ENCODE data around the gene FBXL7.

FBXL7 gene

GRCh38 chr5:15549961-15550360 lies 50.0 kb downstream of the FBXL7 start:
- Histone ChIP-seq H3K36me3 (ENCODE audit: control insufficient read depth, insufficient read depth, low read length) (no peaks in the 10 kb centered on the region), H3K9ac (ENCODE audit: low read depth, low read length) (no peak overlapping the region)

GRCh38 chr5:15550502-15551112 lies 50.6 kb downstream of the FBXL7 start:
- no peak overlapping the region for H3K9ac ChIP-seq (ENCODE audit: low read depth, low read length)
- no peaks in the 10 kb centered on the region for H3K9me3 ChIP-seq (ENCODE audit: control insufficient read depth, insufficient read depth, low read length)
- no peaks in the 10 kb centered on the region for H3K36me3 ChIP-seq (ENCODE audit: control insufficient read depth, insufficient read depth, low read length)
- H3K27me3 ChIP-seq (ENCODE audit: control insufficient read depth, insufficient read depth, low read length): no peaks in the 10 kb centered on the region
- peaks cover 26% of the 10 kb centered on the region for H3K4me1 ChIP-seq (ENCODE audit: control insufficient read depth, insufficient read depth, low read length)
- H3K4me3 ChIP-seq (ENCODE audit: low read depth, low read length): no peak overlapping the region

More at GRCh38 chr5:15549961-15550360, 50.0 kb downstream of the FBXL7 start:
- no peak overlapping the region for H3K4me3 ChIP-seq (ENCODE audit: low read depth, low read length)
- H3K27me3 ChIP-seq (ENCODE audit: control insufficient read depth, insufficient read depth, low read length): no peaks in the 10 kb centered on the region
- peaks cover 22% of the 10 kb centered on the region for H3K4me1 ChIP-seq (ENCODE audit: control insufficient read depth, insufficient read depth, low read length)
- H3K9me3 ChIP-seq (ENCODE audit: control insufficient read depth, insufficient read depth, low read length): no peaks in the 10 kb centered on the region

DNA sequence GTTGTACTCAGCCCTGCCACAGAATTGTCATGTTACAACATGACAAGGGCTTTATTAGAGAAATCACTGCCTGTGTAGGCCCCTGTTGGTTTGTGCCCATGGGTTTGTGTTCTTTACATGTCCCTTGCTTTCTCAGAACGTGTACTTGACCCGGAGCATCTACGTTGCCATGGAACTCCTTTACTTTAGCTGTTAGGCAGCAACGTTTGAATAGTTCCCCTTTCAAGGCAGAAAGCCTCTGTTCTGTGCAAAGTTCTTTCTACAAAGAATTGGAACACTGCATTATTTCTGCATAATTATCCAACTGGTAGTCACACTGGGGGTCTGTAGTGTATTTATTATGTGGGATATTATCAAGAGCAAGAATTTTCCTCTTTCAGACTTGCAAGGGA lies 51.1 kb downstream of the FBXL7 start:
- H3K4me3 ChIP-seq (ENCODE audit: low read depth, low read length): no peak overlapping the region
- H3K4me1 ChIP-seq (ENCODE audit: control insufficient read depth, insufficient read depth, low read length): peaks cover 26% of the 10 kb centered on the region
- H3K36me3 ChIP-seq (ENCODE audit: control insufficient read depth, insufficient read depth, low read length): no peaks in the 10 kb centered on the region
- no peak overlapping the region for H3K9ac ChIP-seq (ENCODE audit: low read depth, low read length)
- no peaks in the 10 kb centered on the region for H3K27me3 ChIP-seq (ENCODE audit: control insufficient read depth, insufficient read depth, low read length)
- H3K9me3 ChIP-seq (ENCODE audit: control insufficient read depth, insufficient read depth, low read length): no peaks in the 10 kb centered on the region

- H3K36me3 ChIP-seq (ENCODE audit: control insufficient read depth, insufficient read depth, low read length): no peaks in the 10 kb centered on the region
- H3K9ac ChIP-seq (ENCODE audit: low read depth, low read length): no peak overlapping the region
- no peaks in the 10 kb centered on the region for H3K27me3 ChIP-seq (ENCODE audit: control insufficient read depth, insufficient read depth, low read length)
- no peak overlapping the region for H3K4me3 ChIP-seq (ENCODE audit: low read depth, low read length)
- no peaks in the 10 kb centered on the region for H3K9me3 ChIP-seq (ENCODE audit: control insufficient read depth, insufficient read depth, low read length)
- peaks cover 26% of the 10 kb centered on the region for H3K4me1 ChIP-seq (ENCODE audit: control insufficient read depth, insufficient read depth, low read length)
Observed at GRCh38 chr5:15554542-15554941, 54.6 kb downstream of the FBXL7 start.

GRCh38 chr5:15555176-15555575 lies 55.2 kb downstream of the FBXL7 start:
- Histone ChIP-seq H3K9me3 (ENCODE audit: control insufficient read depth, insufficient read depth, low read length) (no peaks in the 10 kb centered on the region), H3K36me3 (ENCODE audit: control insufficient read depth, insufficient read depth, low read length) (no peaks in the 10 kb centered on the region), H3K27me3 (ENCODE audit: control insufficient read depth, insufficient read depth, low read length) (no peaks in the 10 kb centered on the region), H3K9ac (ENCODE audit: low read depth, low read length) (no peak overlapping the region), H3K4me3 (ENCODE audit: low read depth, low read length) (no peak overlapping the region), H3K4me1 (ENCODE audit: control insufficient read depth, insufficient read depth, low read length) (peaks cover 26% of the 10 kb centered on the region)

- H3K9ac ChIP-seq (ENCODE audit: low read depth, low read length): no peak overlapping the region
- no peak overlapping the region for H3K4me3 ChIP-seq (ENCODE audit: low read depth, low read length)
- H3K4me1 ChIP-seq (ENCODE audit: control insufficient read depth, insufficient read depth, low read length): peaks cover 17% of the 10 kb centered on the region
- H3K27me3 ChIP-seq (ENCODE audit: control insufficient read depth, insufficient read depth, low read length): no peaks in the 10 kb centered on the region
- no peaks in the 10 kb centered on the region for H3K9me3 ChIP-seq (ENCODE audit: control insufficient read depth, insufficient read depth, low read length)
- H3K36me3 ChIP-seq (ENCODE audit: control insufficient read depth, insufficient read depth, low read length): no peaks in the 10 kb centered on the region
Observed at GRCh38 chr5:15558240-15558639, 58.3 kb downstream of the FBXL7 start.

GRCh38 chr5:15558681-15559080 lies 58.7 kb downstream of the FBXL7 start:
- Histone ChIP-seq H3K27me3 (ENCODE audit: control insufficient read depth, insufficient read depth, low read length) (no peaks in the 10 kb centered on the region), H3K4me1 (ENCODE audit: control insufficient read depth, insufficient read depth, low read length) (peaks cover 15% of the 10 kb centered on the region), H3K36me3 (ENCODE audit: control insufficient read depth, insufficient read depth, low read length) (no peaks in the 10 kb centered on the region), H3K9ac (ENCODE audit: low read depth, low read length) (no peak overlapping the region), H3K4me3 (ENCODE audit: low read depth, low read length) (no peak overlapping the region), H3K9me3 (ENCODE audit: control insufficient read depth, insufficient read depth, low read length) (no peaks in the 10 kb centered on the region)

GRCh38 chr5:15560421-15560820 lies 60.4 kb downstream of the FBXL7 start:
- Histone ChIP-seq H3K4me3 (ENCODE audit: low read depth, low read length) (no peak overlapping the region), H3K9ac (ENCODE audit: low read depth, low read length) (no peak overlapping the region), H3K36me3 (ENCODE audit: control insufficient read depth, insufficient read depth, low read length) (no peaks in the 10 kb centered on the region), H3K4me1 (ENCODE audit: control insufficient read depth, insufficient read depth, low read length) (no peaks in the 10 kb centered on the region), H3K9me3 (ENCODE audit: control insufficient read depth, insufficient read depth, low read length) (no peaks in the 10 kb centered on the region), H3K27me3 (ENCODE audit: control insufficient read depth, insufficient read depth, low read length) (no peaks in the 10 kb centered on the region)

- H3K9me3 ChIP-seq (ENCODE audit: control insufficient read depth, insufficient read depth, low read length): no peaks in the 10 kb centered on the region
- H3K9ac ChIP-seq (ENCODE audit: low read depth, low read length): no peak overlapping the region
- H3K27me3 ChIP-seq (ENCODE audit: control insufficient read depth, insufficient read depth, low read length): no peaks in the 10 kb centered on the region
- no peaks in the 10 kb centered on the region for H3K4me1 ChIP-seq (ENCODE audit: control insufficient read depth, insufficient read depth, low read length)
- H3K4me3 ChIP-seq (ENCODE audit: low read depth, low read length): no peak overlapping the region
- H3K36me3 ChIP-seq (ENCODE audit: control insufficient read depth, insufficient read depth, low read length): no peaks in the 10 kb centered on the region
Observed at GRCh38 chr5:15564523-15564922, 64.5 kb downstream of the FBXL7 start.

DNA sequence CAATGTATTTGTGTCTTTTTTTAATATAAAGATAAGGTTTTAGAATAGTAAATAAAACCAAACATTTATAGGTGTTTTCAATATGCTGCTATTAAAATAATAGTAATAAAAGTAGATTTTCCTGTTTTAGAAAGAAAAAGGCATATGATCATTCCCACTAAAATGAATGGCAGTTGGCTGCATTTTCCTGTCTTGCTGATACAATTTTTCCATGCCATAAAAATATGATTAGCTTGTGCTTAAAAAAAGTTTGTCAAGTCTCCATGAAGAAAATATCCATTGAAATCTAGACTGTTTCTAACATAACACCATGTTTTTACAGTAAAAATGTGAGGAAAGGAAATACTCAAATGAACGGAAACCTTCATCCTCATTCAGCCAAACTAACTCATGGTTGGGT lies 65.0 kb downstream of the FBXL7 start:
- H3K27me3 ChIP-seq (ENCODE audit: control insufficient read depth, insufficient read depth, low read length): no peaks in the 10 kb centered on the region
- no peak overlapping the region for H3K9ac ChIP-seq (ENCODE audit: low read depth, low read length)
- no peaks in the 10 kb centered on the region for H3K9me3 ChIP-seq (ENCODE audit: control insufficient read depth, insufficient read depth, low read length)
- no peaks in the 10 kb centered on the region for H3K4me1 ChIP-seq (ENCODE audit: control insufficient read depth, insufficient read depth, low read length)
- H3K36me3 ChIP-seq (ENCODE audit: control insufficient read depth, insufficient read depth, low read length): no peaks in the 10 kb centered on the region
- H3K4me3 ChIP-seq (ENCODE audit: low read depth, low read length): no peak overlapping the region

DNA sequence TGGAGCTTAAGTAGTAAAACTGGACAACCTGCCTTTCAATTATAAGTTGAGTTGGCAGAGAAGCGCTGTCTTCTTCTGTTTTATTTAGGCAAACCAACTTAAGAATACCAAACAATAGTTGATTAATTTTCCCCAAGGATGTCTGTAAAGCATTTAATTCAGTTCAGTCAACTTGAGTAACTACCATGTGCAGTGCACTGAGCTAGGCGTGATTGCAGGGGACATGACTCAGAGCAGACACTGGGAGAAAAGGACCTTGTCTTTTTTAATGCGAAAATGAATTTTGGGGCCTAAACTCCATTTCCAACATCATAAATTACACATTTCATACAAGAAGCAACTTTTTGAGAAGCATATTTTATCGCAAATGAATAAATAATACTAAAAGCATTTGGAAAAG lies 66.3 kb downstream of the FBXL7 start:
- H3K4me1 ChIP-seq (ENCODE audit: control insufficient read depth, insufficient read depth, low read length): no peaks in the 10 kb centered on the region
- H3K9me3 ChIP-seq (ENCODE audit: control insufficient read depth, insufficient read depth, low read length): no peaks in the 10 kb centered on the region
- H3K36me3 ChIP-seq (ENCODE audit: control insufficient read depth, insufficient read depth, low read length): no peaks in the 10 kb centered on the region
- H3K9ac ChIP-seq (ENCODE audit: low read depth, low read length): no peak overlapping the region
- no peak overlapping the region for H3K4me3 ChIP-seq (ENCODE audit: low read depth, low read length)
- H3K27me3 ChIP-seq (ENCODE audit: control insufficient read depth, insufficient read depth, low read length): no peaks in the 10 kb centered on the region

DNA sequence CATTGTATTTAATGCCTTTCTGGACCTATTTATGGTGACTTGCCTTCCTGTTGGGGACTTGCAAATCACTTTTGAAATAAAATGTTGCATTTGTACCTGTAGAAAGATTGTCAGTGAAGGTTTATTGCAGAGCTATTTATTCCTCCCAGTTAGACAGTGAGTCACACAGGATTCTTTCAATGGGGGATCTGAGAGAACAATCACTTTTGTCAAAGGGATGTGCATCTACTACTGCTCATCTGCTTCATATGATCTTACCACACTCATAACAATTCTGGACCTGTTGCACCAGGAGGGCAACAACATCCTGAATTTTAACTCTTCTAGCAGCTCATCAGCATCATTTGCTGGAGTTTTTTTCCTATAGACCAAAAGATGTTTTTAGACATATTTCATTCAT lies 66.8 kb downstream of the FBXL7 start:
- Histone ChIP-seq H3K9ac (ENCODE audit: low read depth, low read length) (no peak overlapping the region), H3K36me3 (ENCODE audit: control insufficient read depth, insufficient read depth, low read length) (no peaks in the 10 kb centered on the region), H3K4me1 (ENCODE audit: control insufficient read depth, insufficient read depth, low read length) (no peaks in the 10 kb centered on the region), H3K9me3 (ENCODE audit: control insufficient read depth, insufficient read depth, low read length) (no peaks in the 10 kb centered on the region), H3K4me3 (ENCODE audit: low read depth, low read length) (no peak overlapping the region), H3K27me3 (ENCODE audit: control insufficient read depth, insufficient read depth, low read length) (no peaks in the 10 kb centered on the region)
